HL-60 (cell line): ENCODE data around the gene MUC5AC.

Source experiments
- DNase-seq, 2 experiments: peaks; one replicate each; pipeline ENCODE4 v3.0.0-alpha.2; 2010 to 2020; ENCODE audit warnings: low read depth in 1 of 2, low spot score in 1 of 2
- H3K27ac ChIP-seq: fragments of 250-450 bp; sonication (Bioruptor Pico); replicated peaks from 2 replicates; pipeline ENCODE4 v1.5.1; 2020; ENCODE audit warnings: mild to moderate bottlenecking, moderate library complexity
- H3K27me3 ChIP-seq: fragments of 250-450 bp; sonication (Bioruptor Pico); 2 replicates; pipeline ENCODE4 v1.5.1; 2021; ENCODE audit warnings: mild to moderate bottlenecking, moderate library complexity; ENCODE audit not compliant: insufficient read depth, poor library complexity, severe bottlenecking
- H3K4me3 ChIP-seq: replicated peaks from 2 replicates; pipeline ENCODE4 v1.5.1; 2011; ENCODE audit warnings: mild to moderate bottlenecking, control low read depth, low read length; ENCODE audit not compliant: insufficient read depth
- GABPA ChIP-seq: IDR thresholded peaks from 2 replicates; pipeline ENCODE4 v1.6.1; 2012; ENCODE audit warnings: low read depth
- POLR2AphosphoS5 ChIP-seq: IDR thresholded peaks from 2 replicates; pipeline ENCODE4 v1.6.1; 2012; ENCODE audit warnings: low read depth
- SPI1 ChIP-seq: IDR thresholded peaks from 2 replicates; pipeline ENCODE4 v1.6.1; 2012; ENCODE audit warnings: low read depth, mild to moderate bottlenecking, borderline replicate concordance
- TF ChIP-seq, protein P1 (sequence below): IDR thresholded peaks from 2 replicates; pipeline ENCODE4 v1.6.1; 2012; ENCODE audit warnings: low read depth; ENCODE audit not compliant: insufficient replicate concordance
- TF ChIP-seq, protein P2 (sequence below): IDR thresholded peaks from one replicate; pipeline ENCODE4 v1.5.1; 2011; ENCODE audit warnings: low read length, control low read depth, inconsistent platforms; ENCODE audit not compliant: insufficient read depth

The MUC5AC gene

DNA sequence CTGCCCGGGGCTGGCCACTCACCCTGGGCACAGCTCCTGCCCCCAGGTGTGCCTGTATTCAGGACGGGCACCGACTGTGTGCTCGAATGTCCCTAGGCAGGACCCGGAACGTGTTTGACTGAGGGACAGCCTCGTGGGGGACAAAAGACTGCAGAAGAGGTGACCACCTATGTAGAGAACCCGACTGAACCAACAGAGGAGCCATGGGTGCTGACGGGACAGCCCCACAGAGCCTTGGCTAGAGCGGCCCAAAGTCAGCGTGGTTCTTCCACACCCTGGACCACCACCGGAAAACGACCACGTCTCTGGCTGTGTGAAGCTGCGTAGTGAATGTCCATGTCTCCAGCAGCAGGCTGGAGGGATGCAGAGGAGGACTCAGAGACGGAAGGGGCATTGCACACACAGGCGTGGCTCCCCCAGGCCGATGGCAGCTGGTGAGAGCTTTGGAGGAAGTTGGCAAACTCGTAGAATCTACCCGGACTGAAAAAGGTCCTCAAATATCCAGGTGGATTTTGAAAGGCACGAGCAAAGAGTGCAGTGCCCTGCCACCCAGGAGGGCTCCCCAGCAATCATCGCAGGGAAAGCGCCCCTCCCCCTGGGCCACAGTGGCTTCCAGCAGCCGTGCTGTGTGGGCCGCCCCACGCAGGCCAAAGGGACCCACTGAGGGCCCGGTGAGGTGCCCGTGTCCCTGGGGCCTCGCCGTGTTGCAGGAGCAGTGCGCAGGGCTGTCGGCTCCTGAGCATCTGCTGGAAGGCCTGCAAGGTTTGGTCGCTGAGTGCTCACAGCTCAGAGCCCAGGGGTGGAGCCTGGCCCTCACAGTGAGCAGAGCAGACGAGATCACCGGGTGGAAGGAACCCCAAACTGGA lies 47.6 kb downstream of the MUC5AC start:
- no peak overlapping the region for H3K4me3 ChIP-seq
- DNase-seq: no peak
- H3K27ac ChIP-seq: no peak overlapping the region
- TF ChIP-seq, protein P1, sequence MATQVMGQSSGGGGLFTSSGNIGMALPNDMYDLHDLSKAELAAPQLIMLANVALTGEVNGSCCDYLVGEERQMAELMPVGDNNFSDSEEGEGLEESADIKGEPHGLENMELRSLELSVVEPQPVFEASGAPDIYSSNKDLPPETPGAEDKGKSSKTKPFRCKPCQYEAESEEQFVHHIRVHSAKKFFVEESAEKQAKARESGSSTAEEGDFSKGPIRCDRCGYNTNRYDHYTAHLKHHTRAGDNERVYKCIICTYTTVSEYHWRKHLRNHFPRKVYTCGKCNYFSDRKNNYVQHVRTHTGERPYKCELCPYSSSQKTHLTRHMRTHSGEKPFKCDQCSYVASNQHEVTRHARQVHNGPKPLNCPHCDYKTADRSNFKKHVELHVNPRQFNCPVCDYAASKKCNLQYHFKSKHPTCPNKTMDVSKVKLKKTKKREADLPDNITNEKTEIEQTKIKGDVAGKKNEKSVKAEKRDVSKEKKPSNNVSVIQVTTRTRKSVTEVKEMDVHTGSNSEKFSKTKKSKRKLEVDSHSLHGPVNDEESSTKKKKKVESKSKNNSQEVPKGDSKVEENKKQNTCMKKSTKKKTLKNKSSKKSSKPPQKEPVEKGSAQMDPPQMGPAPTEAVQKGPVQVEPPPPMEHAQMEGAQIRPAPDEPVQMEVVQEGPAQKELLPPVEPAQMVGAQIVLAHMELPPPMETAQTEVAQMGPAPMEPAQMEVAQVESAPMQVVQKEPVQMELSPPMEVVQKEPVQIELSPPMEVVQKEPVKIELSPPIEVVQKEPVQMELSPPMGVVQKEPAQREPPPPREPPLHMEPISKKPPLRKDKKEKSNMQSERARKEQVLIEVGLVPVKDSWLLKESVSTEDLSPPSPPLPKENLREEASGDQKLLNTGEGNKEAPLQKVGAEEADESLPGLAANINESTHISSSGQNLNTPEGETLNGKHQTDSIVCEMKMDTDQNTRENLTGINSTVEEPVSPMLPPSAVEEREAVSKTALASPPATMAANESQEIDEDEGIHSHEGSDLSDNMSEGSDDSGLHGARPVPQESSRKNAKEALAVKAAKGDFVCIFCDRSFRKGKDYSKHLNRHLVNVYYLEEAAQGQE: no peak
- no peak for TF ChIP-seq SPI1
- TF ChIP-seq, protein P2, sequence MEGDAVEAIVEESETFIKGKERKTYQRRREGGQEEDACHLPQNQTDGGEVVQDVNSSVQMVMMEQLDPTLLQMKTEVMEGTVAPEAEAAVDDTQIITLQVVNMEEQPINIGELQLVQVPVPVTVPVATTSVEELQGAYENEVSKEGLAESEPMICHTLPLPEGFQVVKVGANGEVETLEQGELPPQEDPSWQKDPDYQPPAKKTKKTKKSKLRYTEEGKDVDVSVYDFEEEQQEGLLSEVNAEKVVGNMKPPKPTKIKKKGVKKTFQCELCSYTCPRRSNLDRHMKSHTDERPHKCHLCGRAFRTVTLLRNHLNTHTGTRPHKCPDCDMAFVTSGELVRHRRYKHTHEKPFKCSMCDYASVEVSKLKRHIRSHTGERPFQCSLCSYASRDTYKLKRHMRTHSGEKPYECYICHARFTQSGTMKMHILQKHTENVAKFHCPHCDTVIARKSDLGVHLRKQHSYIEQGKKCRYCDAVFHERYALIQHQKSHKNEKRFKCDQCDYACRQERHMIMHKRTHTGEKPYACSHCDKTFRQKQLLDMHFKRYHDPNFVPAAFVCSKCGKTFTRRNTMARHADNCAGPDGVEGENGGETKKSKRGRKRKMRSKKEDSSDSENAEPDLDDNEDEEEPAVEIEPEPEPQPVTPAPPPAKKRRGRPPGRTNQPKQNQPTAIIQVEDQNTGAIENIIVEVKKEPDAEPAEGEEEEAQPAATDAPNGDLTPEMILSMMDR: no peak
- no peak for TF ChIP-seq POLR2AphosphoS5
- TF ChIP-seq GABPA: no peak
- no peaks in the 10 kb centered on the region for H3K27me3 ChIP-seq

DNA sequence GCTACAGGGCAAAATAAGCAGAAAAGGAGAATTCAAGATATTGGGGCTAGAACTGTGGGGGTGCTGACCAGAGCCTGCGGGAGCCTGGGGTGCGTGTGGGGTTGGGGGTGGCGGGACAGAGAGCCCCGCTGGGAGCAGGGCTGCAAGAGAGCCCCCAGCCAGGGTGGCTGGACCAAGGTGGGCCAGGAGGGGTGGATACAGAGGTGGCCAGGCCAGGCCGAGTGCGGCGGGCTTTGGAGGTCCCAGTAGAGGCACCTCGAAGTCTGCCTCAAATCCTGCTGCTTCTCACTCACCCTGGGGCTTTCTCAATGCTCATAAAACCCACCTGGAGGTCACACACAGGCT lies 48.2 kb downstream of the MUC5AC start:
- Histone ChIP-seq H3K27ac (no peak overlapping the region), H3K27me3 (no peaks in the 10 kb centered on the region)
- DNase-seq: no peak

DNA sequence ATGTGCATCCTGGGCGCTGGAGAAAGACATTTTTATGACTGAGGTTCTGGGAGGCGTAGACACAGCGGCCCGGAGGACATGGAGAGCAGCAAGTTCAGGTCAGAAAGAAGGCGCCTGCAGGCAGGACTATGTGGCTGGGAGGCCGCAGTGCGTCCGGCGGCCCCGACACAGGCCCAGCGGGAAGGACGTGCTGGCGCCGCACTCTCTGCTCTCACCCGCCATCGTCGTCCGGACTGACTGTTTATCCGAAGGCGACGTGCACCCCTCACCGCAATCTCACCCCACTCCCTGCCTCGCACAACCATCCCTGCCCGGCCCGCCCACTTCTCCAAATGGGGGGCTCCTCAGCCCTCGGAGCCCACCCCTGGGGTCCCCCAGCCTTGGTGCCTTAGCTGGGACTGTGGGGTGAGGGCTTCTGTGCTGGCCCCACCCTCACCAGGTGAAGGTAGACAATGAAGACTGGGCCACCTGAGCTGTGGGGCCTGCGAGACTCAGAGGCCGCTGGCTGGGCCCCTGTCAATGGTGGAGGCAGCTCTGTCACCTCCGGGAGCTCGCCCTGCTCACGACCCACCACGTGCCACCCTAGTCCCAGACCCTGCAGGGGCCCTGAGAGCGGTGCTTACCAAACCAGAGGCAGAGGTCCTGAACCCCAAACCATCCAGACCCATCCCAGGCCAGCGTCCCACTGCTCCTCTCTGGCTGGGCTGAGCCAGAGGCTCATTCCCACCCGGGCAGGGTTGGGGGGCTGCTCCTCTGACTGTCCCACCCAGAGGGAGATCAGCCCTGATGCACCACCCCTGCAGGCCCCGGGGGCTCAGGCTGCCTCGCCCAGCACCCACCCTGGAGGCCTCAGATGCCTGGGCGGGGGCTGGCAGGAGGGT lies 48.9 kb downstream of the MUC5AC start:
- TF ChIP-seq GABPA (no peak), SPI1 (no peak)
- TF ChIP-seq, protein P1: no peak
- Histone ChIP-seq H3K27ac (no peak overlapping the region), H3K27me3 (no peaks in the 10 kb centered on the region), H3K4me3 (no peak overlapping the region)
- no peak for DNase-seq

More for the DNA sequence above, 48.2 kb downstream of the MUC5AC start:
- H3K4me3 ChIP-seq: no peak overlapping the region
- no peak for TF ChIP-seq GABPA
- TF ChIP-seq SPI1: no peak
- TF ChIP-seq, protein P1: no peak
- TF ChIP-seq POLR2AphosphoS5: no peak
- TF ChIP-seq, protein P2: no peak
